Panc1 (cell line): Measurements from ENCODE around the gene CNOT3. TPM values are rescaled to one million over a fixed set of nuclear protein-coding genes. Genes with fewer than 3 reads are reported as not detected.

Experiments used
- ATAC-seq: fragments of 200-7000 bp; cut with Tn5 transposase; 2 replicates; pipeline ENCODE4 v1.9.1; 2020; ENCODE audit warnings: mild to moderate bottlenecking, moderate library complexity
- BruUV-seq: library from RNA; stranded (reverse); fragments of 400-500 nt; replicated peaks from 2 replicates; lab custom pipeline; 2021; lab: Mats Ljungman, UMichigan
- CTCF ChIA-PET: fragments of 300-600 bp; sonication (Branson Sonifier 250); formaldehyde crosslinking; loops from one replicate; lab custom pipeline; 2022; ENCODE audit warnings: antibody characterized with exemption; lab: Charles Lee
- POLR2A ChIA-PET: fragments of 300-600 bp; sonication (Branson Sonifier 250); formaldehyde crosslinking; loops from one replicate; lab custom pipeline; 2022; ENCODE audit warnings: antibody characterized with exemption; lab: Charles Lee
- DNase-seq: peaks from one replicate; pipeline ENCODE4 v3.0.0-alpha.2; 2010; ENCODE audit warnings: low read depth, low spot score
- H3K27ac ChIP-seq: 2 replicates; pipeline ENCODE4 v1.5.1; 2011; ENCODE audit warnings: mild to moderate bottlenecking, low read length, inconsistent platforms
- H3K27me3 ChIP-seq: fragments of 200-500 bp; sonication (Bioruptor generic); 2 replicates; pipeline ENCODE4 v1.6.0; 2014; ENCODE audit warnings: low read length, inconsistent platforms; ENCODE audit not compliant: control insufficient read depth, insufficient read depth
- H3K36me3 ChIP-seq: fragments of 200-500 bp; sonication (Bioruptor generic); 2 replicates; pipeline ENCODE4 v1.5.1; 2014; ENCODE audit warnings: inconsistent platforms, mild to moderate bottlenecking, low read length, moderate library complexity; ENCODE audit not compliant: control insufficient read depth, insufficient read depth
- H3K4me1 ChIP-seq: 2 replicates; pipeline ENCODE4 v1.5.1; 2011; ENCODE audit warnings: inconsistent platforms, mild to moderate bottlenecking, low read length, moderate library complexity; ENCODE audit not compliant: control insufficient read depth, insufficient read depth
- H3K4me3 ChIP-seq, 2 experiments: 2 replicates each; pipeline ENCODE4 v1.5.1; 2011 to 2012; ENCODE audit warnings: low read depth in 2 of 2, low read length in 2 of 2, mild to moderate bottlenecking in 2 of 2, inconsistent platforms in 1 of 2, moderate library complexity in 1 of 2
- H3K9me3 ChIP-seq: fragments of 200-500 bp; sonication (Bioruptor generic); 2 replicates; pipeline ENCODE4 v1.5.1; 2014; ENCODE audit warnings: low read depth, mild to moderate bottlenecking, inconsistent platforms, low read length, moderate library complexity; ENCODE audit not compliant: control insufficient read depth, insufficient read depth
- POLR2AphosphoS5 ChIP-seq: IDR thresholded peaks from 2 replicates; pipeline ENCODE4 v1.6.1; 2012; ENCODE audit warnings: mild to moderate bottlenecking, low read depth, low read length, moderate library complexity
- SIN3A ChIP-seq: IDR thresholded peaks from 2 replicates; pipeline ENCODE4 v1.6.1; 2012; ENCODE audit warnings: low read depth, mild to moderate bottlenecking, low read length, moderate library complexity, borderline replicate concordance; ENCODE audit not compliant: insufficient read depth
- TCF7L2 ChIP-seq: IDR thresholded peaks from 2 replicates; pipeline ENCODE4 v1.6.1; 2011; ENCODE audit warnings: mild to moderate bottlenecking, low read depth, low read length, inconsistent platforms
- in situ Hi-C: cut with HindIII; loops from 2 replicates; pipeline ENCODE4 v1.10.0; 2016; ENCODE audit warnings: low sequenced_read_pairs, low pct_unique_long_range_greater_than_20kb
- intact Hi-C: fragments of 100-400 bp; cut with micrococcal nuclease; formaldehyde crosslinking; loops from one replicate; pipeline ENCODE4 v1.10.0; 2022; ENCODE audit not compliant: unreplicated experiment
- total RNA-seq: library from RNA; stranded (reverse); gene quantifications from one replicate; pipeline ENCODE4 v1.2.1, GENCODE V29; 2021; ENCODE audit not compliant: unreplicated experiment
- TF ChIP-seq, protein P1 (sequence below), 2 experiments: IDR thresholded peaks; 2 replicates each; pipeline ENCODE4 v1.6.1; 2011 to 2012; ENCODE audit warnings: low read depth in 2 of 2, control low read depth in 1 of 2, low read length in 1 of 2, mild to moderate bottlenecking in 1 of 2, moderate library complexity in 1 of 2; ENCODE audit not compliant: insufficient read depth in 1 of 2
- TF ChIP-seq, protein P2 (sequence below): fragments of 450-650 bp; IDR thresholded peaks from 2 replicates; pipeline ENCODE4 v1.5.1; 2017; ENCODE audit warnings: mild to moderate bottlenecking

The CNOT3 gene
- total RNA-seq, 1 experiment from 2014 or later = 111 TPM

DNA sequence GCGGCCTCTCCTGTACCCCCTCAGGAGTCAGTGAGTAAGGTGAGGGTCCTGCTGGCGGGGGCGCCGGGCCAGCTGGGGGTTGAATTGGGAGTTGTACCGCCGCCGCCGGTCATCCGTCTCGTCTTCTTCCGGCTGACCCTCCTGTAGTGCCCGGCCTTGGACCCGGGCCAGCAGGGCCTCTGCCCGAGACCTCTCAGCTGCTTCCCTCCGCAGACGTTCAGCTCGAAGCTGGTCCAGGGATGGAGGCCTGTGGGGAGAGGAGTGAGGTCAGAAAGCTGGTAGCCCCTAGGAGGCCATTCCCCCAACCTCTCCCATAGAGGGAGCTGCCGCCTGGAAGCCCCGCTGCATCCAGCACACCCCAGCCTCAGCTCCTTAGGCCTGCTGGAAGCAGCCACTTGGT is 18.1 kb downstream of the CNOT3 start:
- DNase-seq (no peak), ATAC-seq (no peak)
- ChIA-PET POLR2A (no interaction called here), CTCF (no interaction called here)
- intact Hi-C loops (no loop called here), in situ Hi-C loops (no loop called here)
- no TSS peak for BruUV-seq
- H3K27ac ChIP-seq = no peak overlapping the region; the same call in 1 of the 2 replicates
- no peaks in the 10 kb centered on the region for H3K9me3 ChIP-seq
- H3K27me3 ChIP-seq = no peaks in the 10 kb centered on the region
- H3K4me3 ChIP-seq = no peak overlapping the region
- TF ChIP-seq, protein P1, sequence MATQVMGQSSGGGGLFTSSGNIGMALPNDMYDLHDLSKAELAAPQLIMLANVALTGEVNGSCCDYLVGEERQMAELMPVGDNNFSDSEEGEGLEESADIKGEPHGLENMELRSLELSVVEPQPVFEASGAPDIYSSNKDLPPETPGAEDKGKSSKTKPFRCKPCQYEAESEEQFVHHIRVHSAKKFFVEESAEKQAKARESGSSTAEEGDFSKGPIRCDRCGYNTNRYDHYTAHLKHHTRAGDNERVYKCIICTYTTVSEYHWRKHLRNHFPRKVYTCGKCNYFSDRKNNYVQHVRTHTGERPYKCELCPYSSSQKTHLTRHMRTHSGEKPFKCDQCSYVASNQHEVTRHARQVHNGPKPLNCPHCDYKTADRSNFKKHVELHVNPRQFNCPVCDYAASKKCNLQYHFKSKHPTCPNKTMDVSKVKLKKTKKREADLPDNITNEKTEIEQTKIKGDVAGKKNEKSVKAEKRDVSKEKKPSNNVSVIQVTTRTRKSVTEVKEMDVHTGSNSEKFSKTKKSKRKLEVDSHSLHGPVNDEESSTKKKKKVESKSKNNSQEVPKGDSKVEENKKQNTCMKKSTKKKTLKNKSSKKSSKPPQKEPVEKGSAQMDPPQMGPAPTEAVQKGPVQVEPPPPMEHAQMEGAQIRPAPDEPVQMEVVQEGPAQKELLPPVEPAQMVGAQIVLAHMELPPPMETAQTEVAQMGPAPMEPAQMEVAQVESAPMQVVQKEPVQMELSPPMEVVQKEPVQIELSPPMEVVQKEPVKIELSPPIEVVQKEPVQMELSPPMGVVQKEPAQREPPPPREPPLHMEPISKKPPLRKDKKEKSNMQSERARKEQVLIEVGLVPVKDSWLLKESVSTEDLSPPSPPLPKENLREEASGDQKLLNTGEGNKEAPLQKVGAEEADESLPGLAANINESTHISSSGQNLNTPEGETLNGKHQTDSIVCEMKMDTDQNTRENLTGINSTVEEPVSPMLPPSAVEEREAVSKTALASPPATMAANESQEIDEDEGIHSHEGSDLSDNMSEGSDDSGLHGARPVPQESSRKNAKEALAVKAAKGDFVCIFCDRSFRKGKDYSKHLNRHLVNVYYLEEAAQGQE (IDR thresholded peaks at IDR 0.05; ENCODE audit: insufficient read depth in 1 of 2, low read depth in 2 of 2, low read length in 1 of 2) = no peak
- TF ChIP-seq TCF7L2 (no peak), SIN3A (no peak), POLR2AphosphoS5 (0 out of 2 replicates have a peak, but pooled peaks have one; percentile 9)
- TF ChIP-seq, protein P2, sequence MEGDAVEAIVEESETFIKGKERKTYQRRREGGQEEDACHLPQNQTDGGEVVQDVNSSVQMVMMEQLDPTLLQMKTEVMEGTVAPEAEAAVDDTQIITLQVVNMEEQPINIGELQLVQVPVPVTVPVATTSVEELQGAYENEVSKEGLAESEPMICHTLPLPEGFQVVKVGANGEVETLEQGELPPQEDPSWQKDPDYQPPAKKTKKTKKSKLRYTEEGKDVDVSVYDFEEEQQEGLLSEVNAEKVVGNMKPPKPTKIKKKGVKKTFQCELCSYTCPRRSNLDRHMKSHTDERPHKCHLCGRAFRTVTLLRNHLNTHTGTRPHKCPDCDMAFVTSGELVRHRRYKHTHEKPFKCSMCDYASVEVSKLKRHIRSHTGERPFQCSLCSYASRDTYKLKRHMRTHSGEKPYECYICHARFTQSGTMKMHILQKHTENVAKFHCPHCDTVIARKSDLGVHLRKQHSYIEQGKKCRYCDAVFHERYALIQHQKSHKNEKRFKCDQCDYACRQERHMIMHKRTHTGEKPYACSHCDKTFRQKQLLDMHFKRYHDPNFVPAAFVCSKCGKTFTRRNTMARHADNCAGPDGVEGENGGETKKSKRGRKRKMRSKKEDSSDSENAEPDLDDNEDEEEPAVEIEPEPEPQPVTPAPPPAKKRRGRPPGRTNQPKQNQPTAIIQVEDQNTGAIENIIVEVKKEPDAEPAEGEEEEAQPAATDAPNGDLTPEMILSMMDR = no peak; the same call in 1 of the 2 replicates
- H3K4me1 ChIP-seq = peaks cover 29% of the 10 kb centered on the region
- H3K36me3 ChIP-seq = peaks cover 12% of the 10 kb centered on the region

- H3K27me3 ChIP-seq = no peaks in the 10 kb centered on the region
- TF ChIP-seq, protein P2 = no peak
- TF ChIP-seq POLR2AphosphoS5 (no peak; the same call in none of the 2 replicates), TCF7L2 (no peak), SIN3A (no peak)
- TF ChIP-seq, protein P1 (IDR thresholded peaks at IDR 0.05; ENCODE audit: insufficient read depth in 1 of 2, low read depth in 2 of 2, low read length in 1 of 2) = no peak
These were observed 18.9 kb downstream of the CNOT3 start for GRCh38 chr19:54156490-54156889.

More at GRCh38 chr19:54156490-54156889, 18.9 kb downstream of the CNOT3 start:
- in situ Hi-C loops (no loop called here), intact Hi-C loops (no loop called here)
- no peak for ATAC-seq
- DNase-seq = no peak
- BruUV-seq = no TSS peak
- no peak overlapping the region for H3K4me3 ChIP-seq
- no peaks in the 10 kb centered on the region for H3K9me3 ChIP-seq
- H3K27ac ChIP-seq = no peak overlapping the region
- POLR2A ChIA-PET = no interaction called here
- H3K36me3 ChIP-seq = peaks cover 12% of the 10 kb centered on the region
- peaks cover 32% of the 10 kb centered on the region for H3K4me1 ChIP-seq
- CTCF ChIA-PET = interaction anchor here (0.6 kb wide), 2 partner anchors 128 to 295 kb away, joined by 4 to 5 read pairs; no protein-coding TSS in a partner anchor
